Peyer's patch (tissue), 4 donors: Measurements from ENCODE around the gene HLCS.

Experiments
- POLR2A ChIP-seq, 2 donors: fragments of 450-650 bp; IDR thresholded peaks; one replicate each; pipeline ENCODE4 v1.5.1; 2017; ENCODE audit warnings: antibody characterized with exemption in 2 of 2, mild to moderate bottlenecking in 2 of 2, moderate library complexity in 2 of 2
- TF ChIP-seq, protein P1 (sequence below), 6 experiments: fragments of 450-650 bp in 4 of 6; fragments of 200-600 bp in 2 of 6; sonication (generic) in 1 of 6; IDR thresholded peaks; one replicate each; pipeline ENCODE4 v1.5.1; 2017 to 2019; ENCODE audit warnings: antibody characterized with exemption in 6 of 6, mild to moderate bottlenecking in 3 of 6, moderate library complexity in 1 of 6

GRCh38 chr21:37008724-37009123, 42.3 kb upstream of the HLCS start:
- TF ChIP-seq, protein P1, sequence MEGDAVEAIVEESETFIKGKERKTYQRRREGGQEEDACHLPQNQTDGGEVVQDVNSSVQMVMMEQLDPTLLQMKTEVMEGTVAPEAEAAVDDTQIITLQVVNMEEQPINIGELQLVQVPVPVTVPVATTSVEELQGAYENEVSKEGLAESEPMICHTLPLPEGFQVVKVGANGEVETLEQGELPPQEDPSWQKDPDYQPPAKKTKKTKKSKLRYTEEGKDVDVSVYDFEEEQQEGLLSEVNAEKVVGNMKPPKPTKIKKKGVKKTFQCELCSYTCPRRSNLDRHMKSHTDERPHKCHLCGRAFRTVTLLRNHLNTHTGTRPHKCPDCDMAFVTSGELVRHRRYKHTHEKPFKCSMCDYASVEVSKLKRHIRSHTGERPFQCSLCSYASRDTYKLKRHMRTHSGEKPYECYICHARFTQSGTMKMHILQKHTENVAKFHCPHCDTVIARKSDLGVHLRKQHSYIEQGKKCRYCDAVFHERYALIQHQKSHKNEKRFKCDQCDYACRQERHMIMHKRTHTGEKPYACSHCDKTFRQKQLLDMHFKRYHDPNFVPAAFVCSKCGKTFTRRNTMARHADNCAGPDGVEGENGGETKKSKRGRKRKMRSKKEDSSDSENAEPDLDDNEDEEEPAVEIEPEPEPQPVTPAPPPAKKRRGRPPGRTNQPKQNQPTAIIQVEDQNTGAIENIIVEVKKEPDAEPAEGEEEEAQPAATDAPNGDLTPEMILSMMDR (IDR thresholded peaks at IDR 0.05), result no peak
- no peak for TF ChIP-seq POLR2A (IDR thresholded peaks at IDR 0.05)
